HG02884 (cell line): ENCODE results near the gene SLBP.

Experiments used
- ATAC-seq: cut with Tn5 transposase; IDR thresholded peaks from one replicate; pipeline ENCODE4 v1.9.1; 2021; ENCODE audit warnings: mild to moderate bottlenecking, moderate library complexity; ENCODE audit not compliant: unreplicated experiment

The SLBP gene

DNA sequence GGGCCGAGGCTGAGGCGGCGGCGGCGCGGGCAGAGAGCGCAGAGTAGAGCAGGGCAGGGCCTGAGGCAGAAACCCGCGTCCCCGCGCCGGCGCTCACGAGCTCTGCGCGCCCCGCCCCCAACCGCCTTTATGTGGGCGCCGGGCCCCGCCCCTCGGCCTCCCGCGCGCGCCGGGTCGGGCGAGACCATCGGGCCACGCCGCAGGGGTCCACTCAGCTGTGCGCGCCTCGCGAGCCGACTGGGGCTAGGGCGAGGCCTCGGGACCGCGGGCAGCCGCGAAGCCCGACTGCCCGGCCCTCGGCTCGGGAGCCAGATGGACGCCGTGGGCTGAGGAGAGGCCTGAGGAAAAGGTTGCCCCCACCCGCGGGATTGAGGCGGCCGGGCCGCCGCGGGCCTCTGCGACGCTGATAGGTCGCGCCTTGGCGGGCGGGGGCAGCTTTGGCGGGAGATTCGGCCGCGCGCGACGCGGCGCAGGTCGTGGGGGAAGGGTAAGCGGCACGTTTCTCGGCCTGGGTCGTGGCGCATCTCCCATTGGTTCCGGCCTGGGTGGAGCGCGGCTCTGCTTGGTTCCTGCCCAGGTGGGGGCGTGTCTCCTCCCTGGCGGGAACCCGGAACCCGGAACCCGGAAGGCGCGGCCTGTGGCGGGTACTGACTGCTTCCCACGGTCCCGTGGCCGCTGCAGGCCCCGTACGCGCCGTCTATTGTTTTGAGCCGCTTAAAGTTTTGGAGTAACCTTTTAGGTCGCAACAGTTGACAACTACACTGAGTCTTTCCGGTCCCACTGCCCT lies at the start of gene SLBP:
Gene SLBP (minus strand): TSS at position 104 of the 787 bp plus-strand sequence. CDS start 131 bp downstream, outside the sequence.
- peak; percentile 78 for ATAC-seq

DNA sequence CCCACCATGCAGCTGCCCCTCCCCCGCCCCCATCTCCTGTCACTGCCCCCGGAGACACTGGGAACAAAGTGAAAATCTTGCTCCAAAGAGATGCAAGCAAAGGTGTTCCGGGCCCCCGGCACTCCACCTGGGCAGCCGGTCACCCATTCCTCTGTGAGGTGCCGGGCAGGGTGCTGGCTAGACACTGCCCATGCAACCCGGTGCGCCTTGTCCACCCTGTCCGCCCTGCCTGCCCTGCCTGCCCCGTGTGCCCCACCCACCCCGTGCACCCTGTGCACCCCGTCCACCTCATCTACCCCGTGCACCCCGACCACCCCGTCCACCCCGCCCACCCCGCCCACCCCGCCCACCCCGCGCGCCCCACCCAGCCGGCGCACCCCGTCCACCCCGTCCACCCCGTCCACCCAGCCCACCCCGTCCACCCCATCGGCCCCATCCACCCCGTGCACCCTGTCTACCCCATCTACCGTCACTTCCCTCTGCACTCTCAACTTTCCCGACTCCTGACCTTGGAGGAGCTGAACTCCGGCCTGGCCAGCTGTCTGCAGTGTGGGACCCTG lies 49.1 kb upstream of the SLBP start:
- ATAC-seq = no peak

DNA sequence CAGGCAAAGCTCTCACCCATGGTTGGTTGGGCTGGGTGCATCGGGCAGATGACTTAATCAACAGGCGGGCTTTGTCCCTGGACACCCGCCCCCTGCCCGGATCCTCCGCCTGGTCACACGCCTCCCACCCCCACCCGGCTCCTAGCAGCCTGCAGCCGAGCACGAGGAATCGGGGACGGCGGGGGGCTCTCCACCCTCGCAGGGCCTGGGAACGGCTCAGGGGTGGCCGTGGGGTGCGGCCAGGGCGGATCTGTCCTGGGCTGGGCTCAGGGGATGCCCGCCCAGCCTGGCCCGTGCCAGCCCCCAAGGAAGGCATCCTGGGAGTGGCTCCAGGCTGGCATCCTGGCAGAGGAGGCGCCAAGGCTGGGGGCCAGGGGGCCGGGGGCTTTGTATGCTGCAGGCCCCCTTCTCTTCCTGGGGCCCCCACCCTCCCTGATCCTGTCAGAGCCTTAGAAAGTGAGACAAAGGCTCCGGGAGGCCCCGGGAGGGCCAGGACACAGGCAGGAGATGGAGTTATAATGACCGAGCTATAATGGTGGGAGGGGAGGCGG lies 48.5 kb upstream of the SLBP start:
- no peak for ATAC-seq

DNA sequence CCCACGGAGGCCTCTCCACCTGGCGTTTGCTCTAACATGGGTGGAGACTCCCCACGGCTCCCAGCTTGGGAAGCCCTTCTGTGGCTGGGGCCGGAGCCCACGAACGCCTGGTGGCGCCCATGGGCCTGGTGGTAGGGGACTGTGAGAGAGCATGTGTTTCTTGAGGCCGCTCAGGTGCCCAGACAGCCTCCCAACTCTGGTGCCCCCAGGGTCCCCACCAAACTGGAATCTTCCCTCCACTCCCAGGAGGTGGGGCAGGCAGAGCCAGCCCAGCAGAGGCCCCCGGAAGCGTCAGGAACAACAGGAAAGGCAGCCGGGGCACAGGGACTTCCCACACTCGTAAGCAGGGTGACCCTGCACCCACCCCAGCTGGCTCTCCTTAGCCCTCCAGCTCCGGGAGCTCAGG lies 47.7 kb upstream of the SLBP start:
- no peak for ATAC-seq

DNA sequence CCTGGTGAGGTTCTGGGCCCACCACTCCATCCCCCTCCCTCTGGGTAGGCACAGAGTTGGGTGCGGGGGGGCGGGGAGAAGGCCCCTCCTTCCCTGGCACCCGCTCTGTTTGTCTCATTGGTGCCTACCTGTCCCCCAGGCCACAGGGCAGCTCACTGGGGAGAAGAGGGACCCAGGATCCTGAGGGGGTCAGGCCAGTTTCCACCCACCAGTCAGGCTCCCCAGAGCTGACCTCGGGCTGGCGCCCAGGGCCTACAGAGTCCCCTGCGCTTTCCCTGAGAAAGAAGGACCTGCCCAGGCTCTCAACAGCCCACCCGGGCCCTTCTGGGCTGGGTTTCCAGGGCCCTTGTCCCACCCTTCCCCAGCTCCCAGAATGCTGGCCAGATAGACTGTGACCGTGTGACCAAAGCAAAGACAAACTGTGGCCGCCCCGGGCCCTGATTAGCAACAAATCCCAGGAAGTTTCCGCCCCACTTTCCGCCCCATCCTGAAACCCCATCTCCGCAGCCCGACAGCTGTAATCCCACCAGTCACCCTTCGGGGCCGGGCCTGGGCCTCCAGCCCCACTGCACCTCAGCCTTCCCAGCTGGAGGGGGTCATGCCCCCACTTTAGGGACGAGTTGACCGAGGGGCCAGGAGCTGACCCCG lies 47.2 kb upstream of the SLBP start:
- ATAC-seq = no peak

DNA sequence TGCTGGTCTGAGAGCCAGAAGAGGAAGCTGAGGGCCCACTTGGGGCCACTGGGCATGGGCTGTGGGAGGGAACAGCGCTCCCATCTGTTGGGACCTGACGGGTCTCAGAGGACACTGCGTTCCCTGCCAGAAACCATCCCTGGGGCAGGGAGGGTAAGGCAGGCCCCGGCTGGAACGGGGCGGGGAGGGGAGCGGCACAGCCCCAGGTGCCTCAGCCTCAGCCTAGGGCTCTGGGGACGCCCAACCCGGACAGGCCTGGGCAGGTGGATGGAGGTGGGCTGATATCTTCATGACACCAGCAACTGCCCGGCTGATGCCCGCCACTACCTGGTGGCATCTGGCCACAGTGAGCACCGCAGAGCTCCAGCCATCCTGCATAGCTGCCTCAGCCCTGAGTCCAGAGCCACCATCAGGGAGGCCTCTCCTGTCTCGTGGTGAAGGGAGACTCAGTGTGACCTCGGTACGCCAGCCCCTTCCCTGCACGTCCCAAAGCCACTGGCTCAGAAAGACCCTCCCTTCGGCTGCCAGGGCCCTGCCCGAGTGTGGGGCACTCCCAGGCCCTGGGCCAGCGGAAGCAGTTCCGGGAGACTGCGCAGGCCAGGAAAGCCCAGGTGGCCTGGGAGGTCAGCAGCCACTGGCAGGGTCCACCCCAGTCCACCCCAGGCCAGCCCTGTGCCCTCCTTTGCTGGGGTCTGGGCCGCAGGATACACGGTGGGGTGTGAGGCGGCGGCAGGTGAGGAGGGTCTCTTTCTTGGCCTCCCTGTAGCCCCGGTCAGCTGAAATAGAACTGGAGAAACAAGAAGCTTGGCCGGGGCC lies 46.4 kb upstream of the SLBP start:
- no peak for ATAC-seq

DNA sequence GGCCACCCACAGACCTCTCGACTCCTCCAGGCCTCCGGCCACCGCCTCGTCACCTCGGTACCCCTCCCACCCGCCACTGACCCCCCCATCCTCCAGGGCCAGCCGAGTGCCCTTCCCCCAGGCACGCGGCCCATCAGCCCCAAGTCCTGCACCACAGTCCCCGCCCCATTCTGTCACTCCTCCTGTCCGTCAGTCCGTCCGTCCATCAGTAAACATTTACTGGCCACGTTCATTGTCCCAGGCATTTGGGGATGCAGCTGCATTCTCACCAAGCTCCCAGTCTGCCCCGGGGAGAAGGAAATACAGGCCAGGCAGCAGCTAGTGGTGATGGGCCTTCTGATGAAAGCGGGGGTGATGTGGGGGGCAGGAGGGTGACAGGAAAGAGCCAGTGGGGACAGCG lies 45.7 kb upstream of the SLBP start:
- no peak for ATAC-seq

DNA sequence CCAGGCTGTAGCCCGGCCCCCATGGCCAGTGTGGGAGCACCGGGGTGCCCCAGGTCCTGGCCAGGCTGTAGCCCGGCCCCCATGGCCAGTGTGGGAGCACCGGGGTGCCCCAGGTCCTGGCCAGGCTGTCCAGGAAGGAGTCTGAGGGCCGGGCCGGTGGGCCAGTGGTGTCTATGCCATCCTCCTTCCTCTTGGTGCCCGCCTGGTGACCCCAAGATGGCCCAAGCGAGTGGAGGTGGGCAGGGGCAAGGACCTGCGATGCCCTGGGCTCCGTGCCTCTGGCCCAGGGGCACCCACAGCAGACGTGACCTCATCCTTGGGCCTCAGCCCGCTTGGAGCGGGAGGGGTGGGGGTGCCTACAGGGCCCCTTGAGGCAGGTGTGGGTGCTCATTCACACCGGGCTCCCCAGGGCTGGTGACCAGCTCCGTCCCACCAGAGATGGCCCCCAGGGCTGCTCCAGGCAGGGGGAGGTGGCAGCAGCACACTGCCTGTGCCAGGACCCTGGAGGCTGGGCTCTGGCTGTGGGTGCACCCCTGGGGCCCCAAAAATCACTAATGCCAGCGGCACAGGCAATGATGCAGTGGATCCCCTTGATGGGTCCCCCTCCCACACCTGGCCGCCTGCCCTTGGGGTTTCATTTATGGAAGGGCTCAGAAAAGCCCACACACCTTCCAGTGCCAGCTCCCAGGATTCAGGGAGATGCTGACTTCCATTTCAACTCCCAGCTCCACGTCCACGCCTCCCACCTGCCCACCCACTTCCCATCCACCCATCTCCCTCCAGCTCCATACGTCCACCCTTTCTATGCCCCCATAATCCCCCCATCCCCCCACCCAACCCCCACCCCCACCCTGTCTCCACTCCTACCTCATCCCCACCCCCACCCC lies 45.0 kb upstream of the SLBP start:
- no peak for ATAC-seq

DNA sequence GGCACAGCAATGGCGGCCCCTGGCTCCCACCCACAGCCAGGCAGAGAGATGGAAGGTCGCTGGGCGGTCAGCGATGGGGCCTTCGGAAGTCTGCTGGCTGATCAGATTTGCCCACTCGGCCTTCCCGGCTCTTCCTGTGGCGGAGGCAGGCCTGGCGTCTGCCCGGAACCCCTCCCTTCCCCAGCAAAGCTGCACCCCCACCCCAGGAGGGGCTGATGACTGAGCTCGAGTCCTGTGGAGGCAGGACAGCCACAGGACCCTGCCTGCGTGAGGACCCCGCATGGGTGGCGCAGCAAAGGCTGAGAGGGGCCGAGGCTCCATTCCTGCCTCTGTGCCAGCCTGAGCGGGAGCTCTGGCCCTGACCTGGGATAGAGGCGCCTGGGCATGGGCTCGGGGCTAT lies 44.0 kb upstream of the SLBP start:
- ATAC-seq = no peak

DNA sequence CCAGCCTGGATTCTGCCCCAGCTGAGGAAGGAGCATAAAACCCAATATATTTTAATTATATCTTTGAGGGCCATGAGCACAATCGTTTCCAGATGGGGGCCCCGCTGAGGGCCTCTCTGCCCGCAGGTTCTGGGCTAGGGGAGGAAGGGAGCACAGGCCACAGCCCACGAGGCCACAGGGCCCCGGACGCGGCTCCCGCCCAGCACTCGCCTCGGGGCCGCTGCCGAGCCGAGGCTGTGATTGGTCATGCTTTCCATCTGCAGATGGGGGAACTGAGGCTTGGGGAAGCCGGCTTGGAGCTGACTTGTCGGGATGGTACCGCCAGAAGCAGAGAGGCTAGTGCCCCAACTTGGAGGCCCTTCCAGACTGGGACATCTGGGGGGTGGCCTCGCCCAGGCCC lies 43.2 kb upstream of the SLBP start:
- ATAC-seq = no peak

DNA sequence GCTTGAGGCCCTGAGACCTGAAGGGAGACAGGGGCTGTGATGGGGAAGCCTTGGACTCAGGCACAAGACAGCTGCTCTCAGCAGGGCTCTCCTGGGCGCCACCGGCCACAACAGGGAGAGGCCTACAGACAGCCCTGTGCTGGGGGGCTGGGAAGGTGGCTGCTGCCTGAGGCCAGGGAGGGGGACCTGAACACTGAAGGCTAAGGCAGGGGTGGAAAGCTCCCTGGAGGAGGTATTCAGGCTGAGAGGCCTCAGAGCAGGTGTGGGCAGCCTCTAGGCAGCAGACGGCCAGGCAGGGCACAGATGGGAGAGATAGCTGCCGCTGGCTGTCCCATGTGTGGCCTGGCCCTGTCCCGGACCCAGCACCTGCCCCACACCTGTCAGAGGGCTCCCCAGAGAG lies 42.2 kb upstream of the SLBP start:
- no peak for ATAC-seq

DNA sequence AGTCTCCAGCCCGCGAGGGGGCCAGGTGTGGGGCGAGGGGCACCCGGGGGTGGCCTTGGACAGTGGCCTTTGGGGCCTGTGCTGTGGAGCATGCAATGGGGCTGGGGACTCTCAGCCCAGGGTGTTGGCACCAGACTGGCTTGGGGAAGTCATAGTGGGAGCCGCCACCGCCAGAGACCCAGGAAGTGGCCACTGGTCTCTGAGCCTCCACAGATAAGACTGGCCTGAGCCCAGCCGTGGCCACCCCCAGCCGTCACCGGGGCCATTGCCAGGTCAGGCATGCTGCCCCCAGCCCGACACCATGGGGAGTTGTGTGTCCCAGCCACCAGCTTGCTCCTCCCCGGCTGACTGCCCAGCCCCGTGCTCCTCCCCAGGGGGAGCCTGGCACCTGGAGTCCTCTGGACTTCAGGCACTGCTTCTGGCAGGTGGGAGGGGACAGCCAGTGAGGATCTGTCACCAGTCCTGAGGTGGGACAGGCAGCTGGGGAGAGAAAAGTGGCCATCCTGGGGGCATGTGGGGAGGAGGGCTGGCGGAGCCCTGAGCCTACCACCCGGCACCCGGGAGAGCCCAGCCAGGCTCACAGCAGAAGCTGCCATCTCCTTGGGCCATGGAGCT lies 41.7 kb upstream of the SLBP start:
- ATAC-seq = no peak

DNA sequence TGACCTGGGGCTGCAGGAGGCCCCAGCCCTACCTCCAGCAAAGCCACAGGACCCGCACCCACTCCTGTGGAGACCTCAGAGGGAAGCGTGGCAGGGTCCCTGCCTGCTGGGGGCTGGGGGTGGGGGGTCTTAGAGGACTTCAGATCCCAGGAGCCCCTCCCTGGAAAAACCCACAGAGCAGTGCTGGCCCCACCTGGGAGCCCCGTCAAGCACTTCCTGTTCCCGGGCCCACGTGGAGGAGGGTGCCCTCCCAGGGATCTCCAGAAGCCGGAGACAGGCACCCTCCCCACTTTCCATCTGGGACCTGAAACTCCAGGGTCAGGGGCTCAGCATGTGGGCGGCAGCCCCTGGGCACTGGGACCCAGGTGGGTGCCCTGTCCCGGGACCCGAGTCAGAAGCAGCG lies 41.2 kb upstream of the SLBP start:
- ATAC-seq = no peak

DNA sequence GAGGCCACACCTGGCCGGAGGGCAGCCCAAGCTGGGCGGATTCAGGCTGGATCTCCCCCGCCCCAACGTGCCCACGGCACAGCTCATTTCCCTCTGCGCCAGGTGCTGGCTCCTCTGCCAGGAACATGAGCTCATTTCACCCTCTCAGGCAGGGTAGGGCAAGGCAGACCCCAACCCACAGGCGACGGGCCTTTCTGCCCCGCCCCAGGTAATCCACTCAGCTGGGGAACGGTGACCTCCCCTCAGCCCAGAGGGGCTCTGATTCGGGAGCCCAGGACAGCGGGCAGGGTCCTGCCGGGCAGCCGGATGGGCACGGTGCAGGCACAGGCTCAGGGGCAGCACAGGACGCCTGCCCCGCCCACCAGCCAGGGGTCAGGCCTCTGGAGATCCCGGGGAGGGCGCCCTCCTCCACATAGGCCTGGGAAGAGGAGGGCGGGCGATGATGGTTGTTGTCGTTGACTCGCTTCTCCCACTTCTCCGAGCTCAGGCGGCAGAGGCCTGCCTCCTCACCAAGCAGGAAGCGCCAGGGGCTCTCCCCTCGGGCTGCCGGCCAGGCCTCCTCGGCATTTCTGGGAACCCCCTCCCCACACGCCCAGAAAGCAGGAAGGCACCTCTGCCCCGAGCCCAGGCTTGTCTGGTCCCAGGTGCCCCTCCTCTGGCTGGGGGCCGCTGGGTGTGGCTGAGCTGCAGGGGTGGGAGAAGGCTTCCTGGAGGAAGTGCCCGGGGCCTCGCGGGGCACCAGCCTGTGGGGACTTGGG lies 40.3 kb upstream of the SLBP start:
- no peak for ATAC-seq

DNA sequence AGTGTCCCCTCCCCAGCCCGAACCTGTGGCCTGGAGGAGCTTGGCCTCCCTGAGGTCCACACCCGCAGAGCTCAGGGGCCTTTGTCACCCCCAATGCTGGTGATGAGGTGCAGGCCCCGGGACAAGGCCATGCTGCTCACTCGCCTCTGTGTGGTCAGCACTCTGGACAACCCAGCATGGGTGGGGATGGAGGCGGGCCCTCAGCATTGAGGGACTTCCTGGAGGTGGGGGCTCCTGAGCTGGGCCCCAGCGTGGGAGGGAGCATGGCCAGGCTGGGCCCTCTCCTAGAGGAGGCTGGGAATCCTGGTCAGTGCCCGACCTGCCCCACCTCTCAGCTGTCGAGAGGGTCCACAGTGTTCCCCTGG lies 39.8 kb upstream of the SLBP start:
- no peak for ATAC-seq

DNA sequence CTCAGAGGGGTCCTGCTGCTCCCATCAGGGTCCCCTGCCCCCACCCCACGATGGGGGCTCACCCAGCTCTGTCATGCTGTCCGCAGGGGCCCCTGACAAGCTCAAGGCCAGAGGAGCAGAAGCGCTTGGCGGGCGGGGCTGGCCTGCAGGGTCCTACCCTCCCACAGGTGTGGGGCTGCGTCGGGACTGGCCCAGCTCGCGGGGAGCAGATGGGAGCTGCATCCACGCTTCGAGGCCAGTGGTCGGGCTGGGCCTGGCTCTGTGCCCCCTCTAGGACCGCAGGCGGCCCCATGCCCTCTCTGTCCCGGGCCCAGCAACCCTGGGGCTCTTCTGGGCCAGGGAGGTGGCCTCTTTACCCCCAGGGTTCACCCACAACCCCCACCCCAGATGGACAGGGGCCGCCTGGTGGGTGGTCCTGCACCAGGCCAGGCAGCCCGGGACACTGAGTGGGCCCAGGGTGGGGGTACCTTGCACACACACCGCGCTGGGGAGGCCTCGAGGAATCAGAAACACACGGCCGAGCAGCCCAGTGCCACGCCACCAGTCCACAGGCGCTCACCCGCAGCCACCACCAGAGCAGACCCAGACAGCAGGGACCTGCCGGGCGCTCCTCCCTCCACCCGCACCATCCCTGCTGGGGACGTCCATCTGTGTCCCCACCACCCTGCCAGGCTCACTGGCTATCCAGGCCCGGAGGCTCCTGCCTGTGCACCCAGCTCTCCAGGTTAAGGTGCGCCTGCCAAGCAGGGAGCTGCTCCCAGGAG lies 39.2 kb upstream of the SLBP start:
- no peak for ATAC-seq

DNA sequence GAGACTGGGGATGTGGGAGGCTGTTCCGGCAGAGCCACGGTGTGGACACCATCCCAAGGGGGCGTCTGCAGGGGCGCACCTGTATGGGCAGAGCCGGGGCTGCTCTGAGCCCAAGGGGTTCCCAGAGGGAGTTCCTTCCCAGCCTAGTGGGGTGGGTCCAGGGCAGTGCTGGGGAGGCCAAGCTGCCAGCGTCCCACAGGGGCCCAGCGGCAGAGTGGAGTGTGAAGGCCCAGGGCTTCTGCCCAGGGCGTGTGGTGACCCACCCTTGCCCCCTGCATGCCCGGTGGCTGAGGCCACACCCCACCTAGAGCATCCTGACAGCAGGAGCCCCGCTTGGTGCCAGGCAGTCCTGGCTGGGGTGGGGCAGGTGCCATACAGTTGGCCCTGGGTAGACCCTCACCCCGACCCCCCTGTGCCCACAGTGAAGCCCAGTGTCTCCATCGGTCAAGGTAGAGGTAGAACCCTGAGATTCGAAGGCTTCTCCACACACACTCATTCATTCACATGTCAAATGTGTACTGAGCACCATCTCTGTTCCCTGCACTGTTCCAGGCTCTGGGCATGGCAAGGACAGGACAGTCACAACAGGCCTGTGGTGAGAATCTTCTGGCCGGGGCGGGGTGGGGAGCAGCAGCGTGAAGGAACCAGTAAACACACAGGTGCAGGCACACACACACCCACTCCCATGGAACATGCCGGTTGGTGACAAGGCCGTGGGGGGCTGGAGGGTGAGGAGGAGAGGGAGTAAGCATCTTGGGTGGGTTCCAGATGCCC lies 38.4 kb upstream of the SLBP start:
- ATAC-seq = no peak

DNA sequence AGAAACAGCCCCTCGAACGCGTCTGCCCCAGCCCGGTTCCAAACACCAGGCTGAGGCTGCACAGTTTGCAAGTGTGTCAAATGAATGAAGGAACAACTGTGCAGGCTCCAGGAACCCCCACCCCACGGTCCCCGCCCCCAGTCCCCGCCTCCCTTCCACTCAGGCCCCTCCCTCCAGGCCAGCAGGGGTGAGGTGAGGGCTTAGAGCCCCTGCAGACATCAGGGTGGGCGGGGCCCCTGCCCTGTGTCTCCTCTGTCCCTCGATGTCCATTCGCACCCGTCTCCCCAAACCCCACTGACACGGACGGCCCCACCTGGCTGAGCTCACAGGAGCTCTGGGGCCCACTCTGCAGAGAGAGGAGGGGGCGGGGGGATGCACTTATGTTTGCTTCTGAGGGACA lies 37.7 kb upstream of the SLBP start:
- ATAC-seq = no peak
